Measurements from ENCODE around the gene FES.

DNA sequence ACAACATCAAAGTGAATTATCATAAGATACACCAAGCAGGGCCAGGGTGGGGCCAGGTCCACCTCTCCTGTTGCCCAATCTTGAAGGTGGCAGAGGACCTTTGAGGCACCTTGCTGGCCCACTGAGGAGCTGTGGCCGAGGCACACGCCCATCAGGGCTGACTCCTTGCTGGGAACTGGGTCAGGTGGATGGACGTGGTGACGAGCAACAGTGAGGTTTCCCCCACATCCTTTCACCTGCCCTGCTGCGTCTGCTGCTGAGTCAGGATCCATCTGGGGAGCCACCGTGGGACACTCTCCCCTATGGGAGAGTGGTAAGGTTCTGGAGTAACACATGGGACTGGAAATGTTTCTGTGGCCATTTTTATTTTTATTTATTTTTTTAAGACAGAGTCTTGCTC is 33.2 kb upstream of the FES start:
- no peak for TF ChIP-seq TAF1 (IDR thresholded peaks at IDR 0.05; ENCODE audit: low read depth)
- no peak for TF ChIP-seq SMC3 (conservative IDR thresholded peaks at IDR 0.05; ENCODE audit: poor library complexity)
- TF ChIP-seq, protein P1, sequence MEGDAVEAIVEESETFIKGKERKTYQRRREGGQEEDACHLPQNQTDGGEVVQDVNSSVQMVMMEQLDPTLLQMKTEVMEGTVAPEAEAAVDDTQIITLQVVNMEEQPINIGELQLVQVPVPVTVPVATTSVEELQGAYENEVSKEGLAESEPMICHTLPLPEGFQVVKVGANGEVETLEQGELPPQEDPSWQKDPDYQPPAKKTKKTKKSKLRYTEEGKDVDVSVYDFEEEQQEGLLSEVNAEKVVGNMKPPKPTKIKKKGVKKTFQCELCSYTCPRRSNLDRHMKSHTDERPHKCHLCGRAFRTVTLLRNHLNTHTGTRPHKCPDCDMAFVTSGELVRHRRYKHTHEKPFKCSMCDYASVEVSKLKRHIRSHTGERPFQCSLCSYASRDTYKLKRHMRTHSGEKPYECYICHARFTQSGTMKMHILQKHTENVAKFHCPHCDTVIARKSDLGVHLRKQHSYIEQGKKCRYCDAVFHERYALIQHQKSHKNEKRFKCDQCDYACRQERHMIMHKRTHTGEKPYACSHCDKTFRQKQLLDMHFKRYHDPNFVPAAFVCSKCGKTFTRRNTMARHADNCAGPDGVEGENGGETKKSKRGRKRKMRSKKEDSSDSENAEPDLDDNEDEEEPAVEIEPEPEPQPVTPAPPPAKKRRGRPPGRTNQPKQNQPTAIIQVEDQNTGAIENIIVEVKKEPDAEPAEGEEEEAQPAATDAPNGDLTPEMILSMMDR (IDR thresholded peaks at IDR 0.05; ENCODE audit: poor library complexity, severe bottlenecking) = no peak
- no peak for TF ChIP-seq EZH2 (IDR thresholded peaks at IDR 0.05; ENCODE audit: borderline replicate concordance, insufficient read depth, low read length, poor library complexity, severe bottlenecking)
- no peak for TF ChIP-seq EP300 (conservative IDR thresholded peaks at IDR 0.05; ENCODE audit: poor library complexity, severe bottlenecking)
- no peak for TF ChIP-seq POLR2AphosphoS5 (IDR thresholded peaks at IDR 0.05)
